Progenitor cell of endocrine pancreas (in vitro differentiated cells): ENCODE data around the gene SH3BP5L. TPM values are rescaled to one million over a fixed set of nuclear protein-coding genes. Genes with fewer than 3 reads are reported as not detected.

Experiments used
- DNase-seq: peaks from one replicate; pipeline ENCODE4 v3.0.0; 2021; ENCODE audit warnings: low spot score; ENCODE audit not compliant: unreplicated experiment
- H3K27ac Mint-ChIP-seq: 2 replicates; pipeline ENCODE4 v1.8.0; 2021; ENCODE audit warnings: mild to moderate bottlenecking, moderate library complexity, mixed read lengths
- H3K27me3 Mint-ChIP-seq: 2 replicates; pipeline ENCODE4 v1.8.0; 2021; ENCODE audit warnings: mixed read lengths
- H3K36me3 Mint-ChIP-seq: 2 replicates; pipeline ENCODE4 v1.8.0; 2022; ENCODE audit warnings: mixed read lengths; ENCODE audit not compliant: insufficient read depth
- H3K4me1 Mint-ChIP-seq: 2 replicates; pipeline ENCODE4 v1.8.0; 2021; ENCODE audit warnings: low read depth, mixed read lengths
- H3K4me3 Mint-ChIP-seq: 2 replicates; pipeline ENCODE4 v1.8.0; 2021; ENCODE audit warnings: low read depth, mild to moderate bottlenecking, moderate library complexity, mixed read lengths
- H3K9me3 Mint-ChIP-seq: 2 replicates; pipeline ENCODE4 v1.8.0; 2021; ENCODE audit warnings: low read depth, mixed read lengths
- total RNA-seq: library from RNA; stranded (reverse); gene quantifications from 2 replicates; pipeline ENCODE4 v1.2.1, GENCODE V29; 2021
- TF ChIP-seq, protein P1 (sequence below): fragments of 200-600 bp; sonication (generic); IDR thresholded peaks from one replicate; pipeline ENCODE4 v1.5.0; 2021; ENCODE audit warnings: antibody characterized with exemption, mild to moderate bottlenecking; ENCODE audit not compliant: unreplicated experiment

The SH3BP5L gene
- total RNA-seq, 1 donor from 2014 or later: 32.5 TPM

DNA sequence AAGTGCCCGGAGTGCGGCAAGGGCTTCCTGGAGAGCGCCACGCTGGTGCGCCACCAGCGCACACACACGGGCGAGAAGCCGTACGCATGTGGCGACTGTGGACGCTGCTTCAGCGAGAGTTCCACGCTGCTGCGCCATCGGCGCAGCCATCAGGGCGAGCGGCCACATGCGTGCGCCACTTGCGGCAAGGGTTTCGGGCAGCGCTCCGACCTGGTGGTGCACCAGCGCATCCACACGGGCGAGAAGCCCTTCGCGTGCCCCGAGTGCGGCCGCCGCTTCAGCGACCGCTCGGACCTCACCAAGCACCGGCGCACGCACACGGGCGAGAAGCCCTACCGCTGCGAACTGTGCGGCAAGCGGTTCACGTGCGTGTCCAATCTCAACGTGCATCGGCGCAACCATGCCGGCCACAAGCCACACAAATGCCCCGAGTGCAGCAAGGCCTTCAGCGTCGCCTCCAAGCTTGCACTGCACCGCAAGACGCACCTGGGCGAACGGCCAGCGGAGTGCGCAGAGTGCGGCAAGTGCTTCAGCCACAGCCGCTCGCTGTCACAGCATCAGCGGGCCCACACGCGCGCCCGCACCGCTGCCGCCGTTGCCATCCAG is 22.3 kb upstream of the SH3BP5L start:
- Mint-ChIP-seq H3K27me3 (no peaks in the 10 kb centered on the region), H3K27ac (no peak overlapping the region), H3K36me3 (peaks cover 13% of the 10 kb centered on the region), H3K4me1 (no peaks in the 10 kb centered on the region), H3K4me3 (no peak overlapping the region), H3K9me3 (no peaks in the 10 kb centered on the region)
- DNase-seq: no peak
- TF ChIP-seq, protein P1, sequence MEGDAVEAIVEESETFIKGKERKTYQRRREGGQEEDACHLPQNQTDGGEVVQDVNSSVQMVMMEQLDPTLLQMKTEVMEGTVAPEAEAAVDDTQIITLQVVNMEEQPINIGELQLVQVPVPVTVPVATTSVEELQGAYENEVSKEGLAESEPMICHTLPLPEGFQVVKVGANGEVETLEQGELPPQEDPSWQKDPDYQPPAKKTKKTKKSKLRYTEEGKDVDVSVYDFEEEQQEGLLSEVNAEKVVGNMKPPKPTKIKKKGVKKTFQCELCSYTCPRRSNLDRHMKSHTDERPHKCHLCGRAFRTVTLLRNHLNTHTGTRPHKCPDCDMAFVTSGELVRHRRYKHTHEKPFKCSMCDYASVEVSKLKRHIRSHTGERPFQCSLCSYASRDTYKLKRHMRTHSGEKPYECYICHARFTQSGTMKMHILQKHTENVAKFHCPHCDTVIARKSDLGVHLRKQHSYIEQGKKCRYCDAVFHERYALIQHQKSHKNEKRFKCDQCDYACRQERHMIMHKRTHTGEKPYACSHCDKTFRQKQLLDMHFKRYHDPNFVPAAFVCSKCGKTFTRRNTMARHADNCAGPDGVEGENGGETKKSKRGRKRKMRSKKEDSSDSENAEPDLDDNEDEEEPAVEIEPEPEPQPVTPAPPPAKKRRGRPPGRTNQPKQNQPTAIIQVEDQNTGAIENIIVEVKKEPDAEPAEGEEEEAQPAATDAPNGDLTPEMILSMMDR: no peak

DNA sequence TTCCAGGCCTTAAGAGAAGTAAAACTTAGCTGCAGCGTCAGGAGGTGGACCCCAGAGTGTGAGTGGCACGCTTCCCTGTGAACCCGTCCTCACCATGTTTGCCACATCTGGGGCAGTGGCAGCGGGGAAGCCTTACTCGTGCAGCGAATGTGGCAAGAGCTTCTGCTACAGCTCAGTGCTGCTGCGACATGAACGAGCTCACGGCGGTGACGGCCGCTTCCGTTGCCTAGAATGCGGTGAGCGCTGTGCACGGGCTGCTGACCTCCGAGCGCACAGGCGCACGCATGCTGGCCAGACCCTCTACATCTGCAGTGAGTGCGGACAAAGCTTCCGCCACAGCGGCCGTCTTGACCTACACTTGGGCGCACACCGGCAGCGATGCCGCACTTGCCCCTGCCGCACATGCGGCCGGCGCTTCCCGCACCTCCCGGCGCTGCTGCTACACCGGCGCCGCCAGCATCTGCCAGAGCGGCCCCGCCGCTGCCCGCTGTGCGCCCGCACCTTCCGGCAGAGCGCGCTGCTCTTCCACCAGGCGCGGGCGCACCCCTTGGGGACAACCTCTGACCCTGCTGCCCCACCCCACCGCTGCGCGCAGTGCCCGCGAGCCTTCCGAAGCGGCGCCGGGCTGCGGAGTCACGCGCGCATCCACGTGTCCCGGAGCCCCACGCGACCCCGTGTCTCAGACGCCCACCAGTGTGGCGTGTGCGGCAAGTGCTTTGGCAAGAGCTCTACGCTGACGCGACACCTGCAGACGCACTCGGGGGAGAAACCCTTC is 21.7 kb upstream of the SH3BP5L start:
- TF ChIP-seq, protein P1: no peak
- no peak for DNase-seq
- Mint-ChIP-seq H3K36me3 (peaks cover 13% of the 10 kb centered on the region), H3K27me3 (no peaks in the 10 kb centered on the region), H3K4me1 (peaks cover 1% of the 10 kb centered on the region), H3K9me3 (no peaks in the 10 kb centered on the region), H3K4me3 (no peak overlapping the region), H3K27ac (no peak overlapping the region)

DNA sequence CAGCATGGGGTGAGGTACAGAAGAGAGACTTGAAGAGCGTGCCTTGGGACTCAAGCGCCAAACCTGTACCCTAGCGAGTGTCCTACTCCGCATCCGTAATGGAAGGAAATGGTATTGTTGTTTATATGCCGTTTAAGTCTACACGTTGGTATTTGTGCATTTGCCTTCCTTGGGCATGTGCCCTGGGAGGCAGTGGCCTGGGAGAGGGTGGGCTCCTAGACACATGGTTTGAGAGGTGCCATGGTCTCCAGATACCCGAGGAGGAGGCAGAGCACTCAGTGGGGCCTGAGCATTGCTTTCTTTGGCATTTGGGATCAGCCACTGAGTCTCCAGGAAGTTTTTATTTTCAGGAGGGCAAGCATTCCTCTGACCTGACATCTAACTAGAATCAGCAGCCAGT is 18.8 kb upstream of the SH3BP5L start:
- H3K27me3 Mint-ChIP-seq: no peaks in the 10 kb centered on the region
- TF ChIP-seq, protein P1: no peak
- DNase-seq: no peak
- peaks cover 6% of the 10 kb centered on the region for H3K4me1 Mint-ChIP-seq
- H3K4me3 Mint-ChIP-seq: no peak overlapping the region
- peaks cover 11% of the 10 kb centered on the region for H3K36me3 Mint-ChIP-seq
- H3K9me3 Mint-ChIP-seq: no peaks in the 10 kb centered on the region
- H3K27ac Mint-ChIP-seq: no peak overlapping the region

DNA sequence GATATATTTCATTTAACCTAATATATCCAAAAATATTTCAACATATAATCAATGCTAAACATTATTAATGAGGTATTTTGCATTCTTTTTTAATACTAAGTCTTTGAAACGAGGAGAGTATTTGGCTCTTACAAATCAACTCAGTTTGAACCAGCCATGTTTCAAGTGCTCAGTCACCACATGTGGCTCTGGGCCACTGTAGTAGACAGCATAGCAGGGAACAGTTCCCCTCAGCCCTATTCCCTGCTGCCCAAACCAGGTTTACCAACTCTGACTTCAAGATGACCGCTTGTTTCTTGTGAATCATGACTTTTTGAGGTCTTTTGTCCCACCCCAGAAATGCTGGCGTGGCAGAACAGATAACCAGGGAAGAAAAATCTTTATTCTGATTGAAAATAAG is 18.0 kb upstream of the SH3BP5L start:
- no peaks in the 10 kb centered on the region for H3K9me3 Mint-ChIP-seq
- TF ChIP-seq, protein P1: no peak
- no peak overlapping the region for H3K4me3 Mint-ChIP-seq
- DNase-seq: no peak
- peaks cover 7% of the 10 kb centered on the region for H3K36me3 Mint-ChIP-seq
- no peak overlapping the region for H3K27ac Mint-ChIP-seq
- no peaks in the 10 kb centered on the region for H3K27me3 Mint-ChIP-seq
- H3K4me1 Mint-ChIP-seq: peaks cover 10% of the 10 kb centered on the region

DNA sequence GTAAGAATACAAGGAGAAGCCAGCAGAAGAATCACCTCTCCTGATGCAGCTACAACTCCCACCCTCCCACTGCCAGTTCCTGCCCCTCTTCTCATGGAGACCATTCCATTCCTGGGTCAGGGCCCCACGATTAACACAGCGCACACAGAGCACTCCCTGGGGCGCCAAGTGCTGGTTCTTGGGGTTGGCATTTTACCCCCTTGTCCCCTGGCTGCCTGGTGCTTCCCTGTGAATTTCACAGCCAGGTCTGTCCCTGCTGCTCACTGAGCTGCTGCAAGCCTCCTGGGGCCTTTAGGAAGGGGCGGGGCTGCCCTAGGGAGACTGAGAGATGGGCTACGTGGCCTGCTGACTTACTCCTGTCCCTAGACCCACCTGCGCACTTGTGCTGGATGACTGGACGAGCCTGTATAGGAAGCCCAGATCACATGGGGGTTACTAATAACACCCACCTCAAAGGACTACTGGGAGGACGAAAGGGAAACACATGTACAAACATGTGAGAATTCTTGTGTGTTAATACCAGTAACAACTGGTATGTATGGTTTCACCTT is 17.1 kb upstream of the SH3BP5L start:
- TF ChIP-seq, protein P1: no peak
- Mint-ChIP-seq H3K4me3 (no peak overlapping the region), H3K27me3 (no peaks in the 10 kb centered on the region), H3K9me3 (no peaks in the 10 kb centered on the region), H3K27ac (no peak overlapping the region), H3K36me3 (peaks cover 6% of the 10 kb centered on the region), H3K4me1 (peaks cover 10% of the 10 kb centered on the region)
- DNase-seq: no peak
